OCI-LY1 (cell line): Measurements from ENCODE around the gene JUP.

Experiments
- CTCF ChIP-seq: fragments of 200-600 bp; sonication (generic), shearing (Covaris generic); IDR thresholded peaks from 2 replicates; pipeline ENCODE4 v1.5.1; 2017; ENCODE audit warnings: mild to moderate bottlenecking, antibody characterized with exemption, low read length, moderate library complexity, mixed read lengths
- EZH2 ChIP-seq: fragments of 200-600 bp; sonication (generic), shearing (Covaris generic); IDR thresholded peaks from 2 replicates; pipeline ENCODE4 v1.8.0; 2017; ENCODE audit warnings: borderline replicate concordance, mixed run types, mild to moderate bottlenecking, antibody characterized with exemption, low read length, moderate library complexity, mixed read lengths

- TF ChIP-seq CTCF, result no peak
- TF ChIP-seq EZH2, result no peak
Observed at GRCh38 chr17:41717408-41718286, 68.9 kb downstream of the JUP start.
